H1 (cell line): ENCODE results near the gene SHISA6. TPM values are rescaled to one million over a fixed set of nuclear protein-coding genes. Genes with fewer than 3 reads are reported as not detected.

Experiments used
- ATF2 ChIP-seq: IDR thresholded peaks from 2 replicates; pipeline ENCODE4 v1.6.1; 2012; ENCODE audit warnings: low read length, inconsistent platforms
- CHD1 ChIP-seq: IDR thresholded peaks from 2 replicates; pipeline ENCODE4 v1.6.1; 2012; ENCODE audit warnings: low read depth, low read length, improper control_type of control experiment
- CHD7 ChIP-seq: fragments of 300-600 bp; sonication (generic); IDR thresholded peaks from 2 replicates; pipeline ENCODE4 v1.7.1; 2012; ENCODE audit warnings: low read length, moderate library complexity, mild to moderate bottlenecking, inconsistent platforms; ENCODE audit not compliant: insufficient replicate concordance
- GTF2F1 ChIP-seq: IDR thresholded peaks from 2 replicates; pipeline ENCODE4 v1.6.1; 2012; ENCODE audit warnings: low read depth, low read length, improper control_type of control experiment, borderline replicate concordance
- HDAC2 ChIP-seq, 2 experiments: fragments of 300-600 bp in 1 of 2; sonication (generic) in 1 of 2; IDR thresholded peaks; 2 replicates each; pipeline ENCODE4 v1.6.1; 2011 to 2012; ENCODE audit warnings: low read depth in 2 of 2, low read length in 2 of 2, mild to moderate bottlenecking in 2 of 2, moderate library complexity in 2 of 2, borderline replicate concordance in 1 of 2, inconsistent platforms in 1 of 2
- JUN ChIP-seq: IDR thresholded peaks from 2 replicates; pipeline ENCODE4 v1.6.1; 2011; ENCODE audit warnings: low read depth, mild to moderate bottlenecking, improper control_type of control experiment, low read length
- RXRA ChIP-seq: IDR thresholded peaks from 2 replicates; pipeline ENCODE4 v1.6.1; 2011; ENCODE audit warnings: low read depth, mild to moderate bottlenecking, low read length, moderate library complexity; ENCODE audit not compliant: insufficient read depth
- YY1 ChIP-seq: IDR thresholded peaks from 2 replicates; pipeline ENCODE4 v1.6.1; 2011; ENCODE audit warnings: low read depth, mild to moderate bottlenecking, low read length
- polyA plus RNA-seq, 7 experiments: library from polyadenylated mRNA; depleted of rRNA in 3 of 7; stranded (reverse) in 5 of 7; unstranded in 2 of 7; fragments of >200 nt in 5 of 7; fragments of 200-250 nt in 2 of 7; gene quantifications; 1 replicate in 5 of 7; 2 replicates in 1 of 7; 4 replicates in 1 of 7; pipeline versions ENCODE4 v1.2.1 to v1.2.3, GENCODE V29; 2011 to 2013; ENCODE audit warnings: missing spikeins in 2 of 7, mixed read lengths in 2 of 7
- total RNA-seq: library from RNA; stranded (reverse); fragmentation: NEBNext Ultra II Directional; extraction: Animal tissue kit (Norgen Biotek cat#: 25700); gene quantifications from 2 replicates; pipeline ENCODE4 v1.2.1, GENCODE V29; 2021

The SHISA6 gene
- total and polyA plus RNA-seq, 2 of the 8 experiments (the other 6 are each of a cell fraction or from before 2014, with no cell fraction given) = 2.9 to 4.8 TPM

- no peak for TF ChIP-seq CHD7
- no peak for TF ChIP-seq ATF2
- no peak for TF ChIP-seq YY1
- TF ChIP-seq HDAC2 (IDR thresholded peaks at IDR 0.05; ENCODE audit: borderline replicate concordance in 1 of 2, low read depth in 2 of 2, low read length in 2 of 2) = no peak
- TF ChIP-seq RXRA = no peak
- TF ChIP-seq CHD1 = no peak
- TF ChIP-seq JUN = no peak
- no peak for TF ChIP-seq GTF2F1
Measured at GRCh38 chr17:11304568-11304967, 63.6 kb downstream of the SHISA6 start (continued).
